GM12878 (cell line): ENCODE data around the gene CTH. TPM values are rescaled to one million over a fixed set of nuclear protein-coding genes. Genes with fewer than 3 reads are reported as not detected.

Source experiments
- BCL3 ChIP-seq: IDR thresholded peaks from 2 replicates; pipeline ENCODE4 v1.6.1; 2011; ENCODE audit warnings: borderline replicate concordance, low read depth, mild to moderate bottlenecking, moderate library complexity, low read length; ENCODE audit not compliant: insufficient read depth, poor library complexity, severe bottlenecking
- CHD4 ChIP-seq: fragments of 200-600 bp; sonication (generic); IDR thresholded peaks from 2 replicates; pipeline ENCODE4 v1.6.1; 2016; ENCODE audit warnings: mild to moderate bottlenecking
- ETV6 ChIP-seq, 2 experiments: fragments of 450-650 bp in 1 of 2; IDR thresholded peaks in 1 of 2; conservative IDR thresholded peaks in 1 of 2; 2 replicates each; pipeline ENCODE4 v1.6.1; 2014; ENCODE audit warnings: antibody characterized with exemption in 1 of 2, borderline replicate concordance in 1 of 2, low read depth in 1 of 2, mild to moderate bottlenecking in 1 of 2, moderate library complexity in 1 of 2
- FOS ChIP-seq: IDR thresholded peaks from 3 replicates; pipeline ENCODE4 v1.6.1; 2011; ENCODE audit warnings: borderline replicate concordance; ENCODE audit not compliant: insufficient read length; ENCODE audit errors: extremely low read depth
- HDAC6 ChIP-seq: fragments of 200-600 bp; sonication (generic); IDR thresholded peaks from one replicate; pipeline ENCODE4 v1.8.0; 2017; ENCODE audit warnings: antibody characterized with exemption; ENCODE audit not compliant: unreplicated experiment
- MXI1 ChIP-seq: fragments of 150-350 bp; IDR thresholded peaks from 2 replicates; pipeline ENCODE4 v1.6.1; 2011; ENCODE audit warnings: low read depth, mild to moderate bottlenecking, inconsistent platforms, low read length, improper control_type of control experiment
- NFYA ChIP-seq: IDR thresholded peaks from 2 replicates; pipeline ENCODE4 v1.6.1; 2011; ENCODE audit warnings: low read depth, mild to moderate bottlenecking, low read length, improper control_type of control experiment, borderline replicate concordance
- RUNX3 ChIP-seq: IDR thresholded peaks from 2 replicates; pipeline ENCODE4 v1.6.1; 2012; ENCODE audit warnings: low read length, inconsistent platforms
- SMAD1 ChIP-seq: fragments of 450-650 bp; IDR thresholded peaks from 2 replicates; pipeline ENCODE4 v1.6.1; 2018; ENCODE audit warnings: mild to moderate bottlenecking, low read depth; ENCODE audit not compliant: partially characterized antibody
- SPI1 ChIP-seq: IDR thresholded peaks from 2 replicates; pipeline ENCODE4 v1.6.1; 2011; ENCODE audit warnings: low read depth, mild to moderate bottlenecking, low read length, moderate library complexity, borderline replicate concordance; ENCODE audit not compliant: insufficient read depth
- SREBF1 ChIP-seq: IDR thresholded peaks from 2 replicates; pipeline ENCODE4 v1.6.1; 2012; ENCODE audit warnings: mild to moderate bottlenecking, low read length
- SUPT20H ChIP-seq: IDR thresholded peaks from 2 replicates; pipeline ENCODE4 v1.6.1; 2011; ENCODE audit warnings: low read depth, mild to moderate bottlenecking, low read length, moderate library complexity, borderline replicate concordance; ENCODE audit not compliant: control insufficient read depth
- TCF12 ChIP-seq: IDR thresholded peaks from 2 replicates; pipeline ENCODE4 v1.6.1; 2011; ENCODE audit warnings: low read depth, mild to moderate bottlenecking, low read length
- ZBED1 ChIP-seq: IDR thresholded peaks from 2 replicates; pipeline ENCODE4 v1.6.1; 2016; ENCODE audit warnings: borderline replicate concordance
- ZNF687 ChIP-seq: fragments of 450-650 bp; IDR thresholded peaks from 2 replicates; pipeline ENCODE4 v1.6.1; 2017; ENCODE audit warnings: mild to moderate bottlenecking, moderate library complexity
- ZSCAN29 ChIP-seq: fragments of 450-650 bp; IDR thresholded peaks from 2 replicates; pipeline ENCODE4 v1.6.1; 2017; ENCODE audit warnings: mild to moderate bottlenecking, moderate library complexity
- polyA plus RNA-seq, 11 experiments: library from polyadenylated mRNA; depleted of rRNA in 4 of 11; unstranded in 6 of 11; stranded (reverse) in 5 of 11; fragments of >200 nt; fragmentation: Nextera tagmentation in 4 of 11; fragmentation: Illumina TruSeq in 1 of 11; extraction: Ambion mirVana in 4 of 11; extraction: Trizol in 1 of 11; gene quantifications; 1 replicate in 1 of 11; 2 replicates in 10 of 11; pipeline versions ENCODE4 v1.2.1 to v1.2.3, GENCODE V29; 2011 to 2016; ENCODE audit warnings: inconsistent platforms in 2 of 11, missing spikeins in 2 of 11, low read depth in 1 of 11
- total RNA-seq, 4 experiments: library from RNA; depleted of rRNA in 3 of 4; stranded (reverse); fragments of >200 nt in 3 of 4; fragmentation: Illumina TruSeq in 1 of 4; extraction: Trizol in 1 of 4; gene quantifications; 2 replicates each; pipeline versions ENCODE4 v1.2.1 to v1.2.3, GENCODE V29; 2013 to 2021
- TF ChIP-seq, protein P1 (sequence below): fragments of 450-650 bp; IDR thresholded peaks from 2 replicates; pipeline ENCODE4 v1.6.1; 2017; ENCODE audit warnings: mild to moderate bottlenecking, low read depth, inconsistent platforms; ENCODE audit not compliant: poor library complexity, severe bottlenecking
- TF ChIP-seq, protein P2 (sequence below): fragments of 450-650 bp; IDR thresholded peaks from 2 replicates; pipeline ENCODE4 v1.6.1; 2017; ENCODE audit warnings: low read depth, mild to moderate bottlenecking, moderate library complexity

The CTH gene
- total and polyA plus RNA-seq, 10 of the 15 experiments (the other 5 are each of a cell fraction or from before 2014, with no cell fraction given): 6.3 to 17.5 (median 10.4) TPM

DNA sequence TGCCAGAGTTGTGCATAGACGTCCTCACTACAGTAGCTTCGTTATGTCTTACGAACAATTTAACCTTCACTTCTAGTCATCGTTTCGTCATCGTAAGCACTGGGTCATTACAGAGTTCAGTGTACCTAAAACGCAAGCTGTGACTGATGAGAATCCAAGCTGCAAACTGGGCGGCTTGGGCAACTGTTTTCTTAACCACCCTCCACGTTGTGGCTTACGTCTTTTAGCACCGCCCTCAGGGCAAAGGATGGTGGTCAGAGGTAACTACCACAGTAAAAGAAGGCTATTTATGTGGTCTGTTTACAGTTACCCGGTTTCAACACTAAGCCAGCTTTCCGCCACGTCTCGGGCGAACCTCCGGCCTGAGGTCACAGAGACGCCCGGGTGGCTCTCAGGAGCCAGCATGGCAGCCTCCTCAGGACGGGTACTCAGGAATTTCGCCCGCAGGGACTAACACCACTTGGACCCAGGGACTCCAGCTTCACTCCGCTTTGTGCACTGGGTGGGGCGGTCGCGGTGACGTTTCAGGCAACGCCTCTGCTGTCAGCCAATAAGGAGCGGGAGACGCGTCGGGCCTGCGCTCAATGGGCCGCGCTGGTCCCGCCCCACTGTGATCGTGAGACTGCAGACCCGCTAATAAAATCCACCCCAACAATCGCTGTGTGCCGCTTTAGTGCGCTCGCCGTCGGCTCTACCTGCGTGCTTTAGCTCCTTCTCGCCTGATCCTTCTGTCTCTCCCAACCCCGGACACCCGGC lies at the start of gene CTH (continued):
- TF ChIP-seq, protein P1, sequence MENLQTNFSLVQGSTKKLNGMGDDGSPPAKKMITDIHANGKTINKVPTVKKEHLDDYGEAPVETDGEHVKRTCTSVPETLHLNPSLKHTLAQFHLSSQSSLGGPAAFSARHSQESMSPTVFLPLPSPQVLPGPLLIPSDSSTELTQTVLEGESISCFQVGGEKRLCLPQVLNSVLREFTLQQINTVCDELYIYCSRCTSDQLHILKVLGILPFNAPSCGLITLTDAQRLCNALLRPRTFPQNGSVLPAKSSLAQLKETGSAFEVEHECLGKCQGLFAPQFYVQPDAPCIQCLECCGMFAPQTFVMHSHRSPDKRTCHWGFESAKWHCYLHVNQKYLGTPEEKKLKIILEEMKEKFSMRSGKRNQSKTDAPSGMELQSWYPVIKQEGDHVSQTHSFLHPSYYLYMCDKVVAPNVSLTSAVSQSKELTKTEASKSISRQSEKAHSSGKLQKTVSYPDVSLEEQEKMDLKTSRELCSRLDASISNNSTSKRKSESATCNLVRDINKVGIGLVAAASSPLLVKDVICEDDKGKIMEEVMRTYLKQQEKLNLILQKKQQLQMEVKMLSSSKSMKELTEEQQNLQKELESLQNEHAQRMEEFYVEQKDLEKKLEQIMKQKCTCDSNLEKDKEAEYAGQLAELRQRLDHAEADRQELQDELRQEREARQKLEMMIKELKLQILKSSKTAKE: no peak
- TF ChIP-seq, protein P2, sequence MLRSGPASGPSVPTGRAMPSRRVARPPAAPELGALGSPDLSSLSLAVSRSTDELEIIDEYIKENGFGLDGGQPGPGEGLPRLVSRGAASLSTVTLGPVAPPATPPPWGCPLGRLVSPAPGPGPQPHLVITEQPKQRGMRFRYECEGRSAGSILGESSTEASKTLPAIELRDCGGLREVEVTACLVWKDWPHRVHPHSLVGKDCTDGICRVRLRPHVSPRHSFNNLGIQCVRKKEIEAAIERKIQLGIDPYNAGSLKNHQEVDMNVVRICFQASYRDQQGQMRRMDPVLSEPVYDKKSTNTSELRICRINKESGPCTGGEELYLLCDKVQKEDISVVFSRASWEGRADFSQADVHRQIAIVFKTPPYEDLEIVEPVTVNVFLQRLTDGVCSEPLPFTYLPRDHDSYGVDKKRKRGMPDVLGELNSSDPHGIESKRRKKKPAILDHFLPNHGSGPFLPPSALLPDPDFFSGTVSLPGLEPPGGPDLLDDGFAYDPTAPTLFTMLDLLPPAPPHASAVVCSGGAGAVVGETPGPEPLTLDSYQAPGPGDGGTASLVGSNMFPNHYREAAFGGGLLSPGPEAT: peak; percentile 84
- 0 out of 2 replicates have a peak, but pooled peaks have one; percentile 4 for TF ChIP-seq ZNF687
- no peak for TF ChIP-seq SREBF1
- TF ChIP-seq NFYA: peak; percentile 33; the same call in 1 of the 2 replicates
- TF ChIP-seq BCL3: no peak
- TF ChIP-seq FOS: peak; percentile 18
- TF ChIP-seq SMAD1: peak; percentile 13
- no peak for TF ChIP-seq ZSCAN29
- TF ChIP-seq ZBED1: no peak
- TF ChIP-seq TCF12: peak; percentile 7; the same call in 1 of the 2 replicates
- peak; percentile 86 for TF ChIP-seq RUNX3
- TF ChIP-seq SUPT20H: no peak
- no peak for TF ChIP-seq ETV6 (conservative IDR thresholded peaks at IDR 0.05 in 1 of 2, IDR thresholded peaks at IDR 0.05 in 1 of 2; ENCODE audit: borderline replicate concordance in 1 of 2, low read depth in 1 of 2)
- peak; percentile 57; the same call in 1 of the 2 replicates for TF ChIP-seq MXI1
- no peak for TF ChIP-seq CHD4
- no peak for TF ChIP-seq HDAC6
- no peak for TF ChIP-seq SPI1
